Measurements from ENCODE around the gene FBL. TPM values are rescaled to one million over a fixed set of nuclear protein-coding genes. Genes with fewer than 3 reads are reported as not detected.

Gene FBL
- total and polyA plus RNA-seq, 10 of the 15 experiments (the other 5 are each of a cell fraction or from before 2014, with no cell fraction given), result 156 to 1,083 (median 478) TPM

DNA sequence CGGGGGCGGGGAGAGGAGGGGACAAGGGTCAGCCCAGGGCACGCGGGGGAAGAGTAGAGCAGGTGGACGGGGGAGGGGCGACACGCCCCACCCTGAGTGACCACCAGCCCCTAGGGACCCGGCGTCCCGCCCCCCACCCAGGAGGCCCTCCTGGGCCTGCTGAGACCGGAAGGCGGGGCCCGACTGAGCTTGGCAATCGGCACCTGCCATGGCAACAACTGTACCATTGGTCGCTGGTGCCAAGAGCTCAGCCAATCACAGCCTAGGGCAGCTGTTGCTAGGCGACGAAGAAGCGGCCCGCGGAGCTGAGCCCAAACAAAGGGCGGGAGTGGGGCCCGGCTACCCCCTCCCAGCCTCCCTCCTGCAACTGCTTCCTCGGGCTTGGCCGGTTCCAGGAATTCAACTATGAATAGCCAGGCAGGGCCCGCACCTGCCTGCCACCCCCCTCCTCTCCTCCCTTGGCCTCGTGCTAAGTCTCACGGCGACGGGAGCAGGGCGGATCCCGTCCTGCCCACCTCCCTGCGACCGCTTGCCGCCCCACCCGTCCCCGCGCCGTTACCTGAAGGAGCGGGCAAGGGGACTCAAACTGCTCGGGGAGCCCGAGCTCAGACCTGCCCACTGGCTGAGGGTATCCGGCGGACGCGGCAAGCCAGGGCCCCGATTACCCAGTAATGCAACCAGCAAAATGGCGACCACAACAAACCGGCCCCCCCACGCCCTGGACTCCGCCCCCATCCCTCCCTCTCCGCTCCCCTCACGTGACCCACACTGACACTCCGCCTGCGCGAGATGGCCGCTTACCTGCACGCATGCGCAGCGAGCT lies 12.5 kb downstream of the FBL start, which contains the start of gene DYRK1B (continued):
- TF ChIP-seq MTA2 (IDR thresholded peaks at IDR 0.05; ENCODE audit: low read depth) (no peak), STAT3 (IDR thresholded peaks at IDR 0.05; ENCODE audit: low read depth, low read length) (no peak; the same call in 1 of the 2 replicates), TAF1 (IDR thresholded peaks at IDR 0.05; ENCODE audit: borderline replicate concordance, low read depth, low read length) (no peak), SUZ12 (IDR thresholded peaks at IDR 0.05; ENCODE audit: unreplicated experiment) (no peak), DPF2 (IDR thresholded peaks at IDR 0.05) (peak; percentile 74; the same call in 1 of the 2 replicates), NFYB (IDR thresholded peaks at IDR 0.05; ENCODE audit: insufficient read depth, low read depth, low read length) (peak; percentile 98), NR2F1 (conservative IDR thresholded peaks at IDR 0.05) (peak; percentile 98), PML (IDR thresholded peaks at IDR 0.05; ENCODE audit: low read length) (peak; percentile 35; the same call in 1 of the 2 replicates), MTA3 (IDR thresholded peaks at IDR 0.05; ENCODE audit: borderline replicate concordance, low read length) (no peak; the same call in 1 of the 2 replicates), ETV6 (conservative IDR thresholded peaks at IDR 0.05 in 1 of 2, IDR thresholded peaks at IDR 0.05 in 1 of 2; ENCODE audit: borderline replicate concordance in 1 of 2, low read depth in 1 of 2) (no peak), JUNB (IDR thresholded peaks at IDR 0.05) (no peak), FOXM1 (IDR thresholded peaks at IDR 0.05; ENCODE audit: low read depth, low read length) (no peak), RFX5 (IDR thresholded peaks at IDR 0.05; ENCODE audit: low read depth, low read length) (peak; percentile 99), KAT2A (conservative IDR thresholded peaks at IDR 0.05; ENCODE audit: control insufficient read depth, low read depth, low read length) (no peak), SRF (IDR thresholded peaks at IDR 0.05; ENCODE audit: low read depth in 2 of 2, low read length in 2 of 2) (no peak), SIN3A (IDR thresholded peaks at IDR 0.05; ENCODE audit: low read depth, low read length) (peak; percentile 98), RCOR1 (conservative IDR thresholded peaks at IDR 0.05; ENCODE audit: low read depth, low read length) (no peak), RAD21 (IDR thresholded peaks at IDR 0.05; ENCODE audit: insufficient read depth, low read depth, low read length) (no peak)
- TF ChIP-seq, protein P1, sequence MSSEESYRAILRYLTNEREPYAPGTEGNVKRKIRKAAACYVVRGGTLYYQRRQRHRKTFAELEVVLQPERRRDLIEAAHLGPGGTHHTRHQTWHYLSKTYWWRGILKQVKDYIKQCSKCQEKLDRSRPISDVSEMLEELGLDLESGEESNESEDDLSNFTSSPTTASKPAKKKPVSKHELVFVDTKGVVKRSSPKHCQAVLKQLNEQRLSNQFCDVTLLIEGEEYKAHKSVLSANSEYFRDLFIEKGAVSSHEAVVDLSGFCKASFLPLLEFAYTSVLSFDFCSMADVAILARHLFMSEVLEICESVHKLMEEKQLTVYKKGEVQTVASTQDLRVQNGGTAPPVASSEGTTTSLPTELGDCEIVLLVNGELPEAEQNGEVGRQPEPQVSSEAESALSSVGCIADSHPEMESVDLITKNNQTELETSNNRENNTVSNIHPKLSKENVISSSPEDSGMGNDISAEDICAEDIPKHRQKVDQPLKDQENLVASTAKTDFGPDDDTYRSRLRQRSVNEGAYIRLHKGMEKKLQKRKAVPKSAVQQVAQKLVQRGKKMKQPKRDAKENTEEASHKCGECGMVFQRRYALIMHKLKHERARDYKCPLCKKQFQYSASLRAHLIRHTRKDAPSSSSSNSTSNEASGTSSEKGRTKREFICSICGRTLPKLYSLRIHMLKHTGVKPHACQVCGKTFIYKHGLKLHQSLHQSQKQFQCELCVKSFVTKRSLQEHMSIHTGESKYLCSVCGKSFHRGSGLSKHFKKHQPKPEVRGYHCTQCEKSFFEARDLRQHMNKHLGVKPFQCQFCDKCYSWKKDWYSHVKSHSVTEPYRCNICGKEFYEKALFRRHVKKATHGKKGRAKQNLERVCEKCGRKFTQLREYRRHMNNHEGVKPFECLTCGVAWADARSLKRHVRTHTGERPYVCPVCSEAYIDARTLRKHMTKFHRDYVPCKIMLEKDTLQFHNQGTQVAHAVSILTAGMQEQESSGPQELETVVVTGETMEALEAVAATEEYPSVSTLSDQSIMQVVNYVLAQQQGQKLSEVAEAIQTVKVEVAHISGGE (CRISPR knock-in tag; IDR thresholded peaks at IDR 0.05), result no peak
- TF ChIP-seq, protein P2, sequence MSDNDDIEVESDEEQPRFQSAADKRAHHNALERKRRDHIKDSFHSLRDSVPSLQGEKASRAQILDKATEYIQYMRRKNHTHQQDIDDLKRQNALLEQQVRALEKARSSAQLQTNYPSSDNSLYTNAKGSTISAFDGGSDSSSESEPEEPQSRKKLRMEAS (IDR thresholded peaks at IDR 0.05; ENCODE audit: low read depth, low read length), result peak; percentile 100
- TF ChIP-seq, protein P3, sequence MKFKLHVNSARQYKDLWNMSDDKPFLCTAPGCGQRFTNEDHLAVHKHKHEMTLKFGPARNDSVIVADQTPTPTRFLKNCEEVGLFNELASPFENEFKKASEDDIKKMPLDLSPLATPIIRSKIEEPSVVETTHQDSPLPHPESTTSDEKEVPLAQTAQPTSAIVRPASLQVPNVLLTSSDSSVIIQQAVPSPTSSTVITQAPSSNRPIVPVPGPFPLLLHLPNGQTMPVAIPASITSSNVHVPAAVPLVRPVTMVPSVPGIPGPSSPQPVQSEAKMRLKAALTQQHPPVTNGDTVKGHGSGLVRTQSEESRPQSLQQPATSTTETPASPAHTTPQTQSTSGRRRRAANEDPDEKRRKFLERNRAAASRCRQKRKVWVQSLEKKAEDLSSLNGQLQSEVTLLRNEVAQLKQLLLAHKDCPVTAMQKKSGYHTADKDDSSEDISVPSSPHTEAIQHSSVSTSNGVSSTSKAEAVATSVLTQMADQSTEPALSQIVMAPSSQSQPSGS (IDR thresholded peaks at IDR 0.05; ENCODE audit: low read length), result no peak
- TF ChIP-seq, protein P4, sequence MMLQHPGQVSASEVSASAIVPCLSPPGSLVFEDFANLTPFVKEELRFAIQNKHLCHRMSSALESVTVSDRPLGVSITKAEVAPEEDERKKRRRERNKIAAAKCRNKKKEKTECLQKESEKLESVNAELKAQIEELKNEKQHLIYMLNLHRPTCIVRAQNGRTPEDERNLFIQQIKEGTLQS (IDR thresholded peaks at IDR 0.05; ENCODE audit: borderline replicate concordance, extremely low read depth, low read depth, low read length), result peak; percentile 97
- TF ChIP-seq, protein P5, sequence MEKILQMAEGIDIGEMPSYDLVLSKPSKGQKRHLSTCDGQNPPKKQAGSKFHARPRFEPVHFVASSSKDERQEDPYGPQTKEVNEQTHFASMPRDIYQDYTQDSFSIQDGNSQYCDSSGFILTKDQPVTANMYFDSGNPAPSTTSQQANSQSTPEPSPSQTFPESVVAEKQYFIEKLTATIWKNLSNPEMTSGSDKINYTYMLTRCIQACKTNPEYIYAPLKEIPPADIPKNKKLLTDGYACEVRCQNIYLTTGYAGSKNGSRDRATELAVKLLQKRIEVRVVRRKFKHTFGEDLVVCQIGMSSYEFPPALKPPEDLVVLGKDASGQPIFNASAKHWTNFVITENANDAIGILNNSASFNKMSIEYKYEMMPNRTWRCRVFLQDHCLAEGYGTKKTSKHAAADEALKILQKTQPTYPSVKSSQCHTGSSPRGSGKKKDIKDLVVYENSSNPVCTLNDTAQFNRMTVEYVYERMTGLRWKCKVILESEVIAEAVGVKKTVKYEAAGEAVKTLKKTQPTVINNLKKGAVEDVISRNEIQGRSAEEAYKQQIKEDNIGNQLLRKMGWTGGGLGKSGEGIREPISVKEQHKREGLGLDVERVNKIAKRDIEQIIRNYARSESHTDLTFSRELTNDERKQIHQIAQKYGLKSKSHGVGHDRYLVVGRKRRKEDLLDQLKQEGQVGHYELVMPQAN (conservative IDR thresholded peaks at IDR 0.05), result peak; percentile 99

Data from GM12878 (cell line).